SK-N-SH (cell line): ENCODE measurements around the gene ATRN.

ENCODE experiments used
- EP300 ChIP-seq, 2 experiments: IDR thresholded peaks; 2 replicates each; pipeline versions ENCODE4 v1.4.0 to v1.6.1; 2012; ENCODE audit warnings: borderline replicate concordance in 1 of 2, low read depth in 1 of 2, low read length in 1 of 2
- FOXM1 ChIP-seq: IDR thresholded peaks from 2 replicates; pipeline ENCODE4 v1.4.0; 2012; ENCODE audit warnings: low read depth, mild to moderate bottlenecking
- JUND ChIP-seq: IDR thresholded peaks from 2 replicates; pipeline ENCODE4 v1.4.0; 2012
- POLR2AphosphoS5 ChIP-seq: IDR thresholded peaks from 2 replicates; pipeline ENCODE4 v1.6.1; 2012; ENCODE audit warnings: low read depth, low read length
- RAD21 ChIP-seq: IDR thresholded peaks from 2 replicates; pipeline ENCODE4 v1.6.1; 2012; ENCODE audit warnings: mild to moderate bottlenecking, low read length
- RFX5 ChIP-seq: IDR thresholded peaks from 2 replicates; pipeline ENCODE4 v1.6.1; 2012; ENCODE audit warnings: mild to moderate bottlenecking, improper control_type of control experiment, low read length
- RXRA ChIP-seq: IDR thresholded peaks from 2 replicates; pipeline ENCODE4 v1.4.0; 2012; ENCODE audit warnings: low read depth, mild to moderate bottlenecking, borderline replicate concordance
- SMC3 ChIP-seq: IDR thresholded peaks from 2 replicates; pipeline ENCODE4 v1.6.1; 2012; ENCODE audit warnings: low read depth, low read length, improper control_type of control experiment
- TAF1 ChIP-seq: IDR thresholded peaks from 2 replicates; pipeline ENCODE4 v1.6.1; 2012; ENCODE audit warnings: low read depth, mild to moderate bottlenecking, low read length, moderate library complexity, borderline replicate concordance
- TCF12 ChIP-seq: IDR thresholded peaks from 2 replicates; pipeline ENCODE4 v1.4.0; 2012
- TF ChIP-seq, protein P1 (sequence below): fragments of 150-350 bp; IDR thresholded peaks from 2 replicates; pipeline ENCODE4 v1.6.1; 2017; ENCODE audit warnings: antibody characterized with exemption, low read length, low read depth, borderline replicate concordance
- TF ChIP-seq, protein P2 (sequence below): fragments of 200-600 bp; sonication (generic); IDR thresholded peaks from 2 replicates; pipeline ENCODE4 v1.6.1; 2017; ENCODE audit warnings: antibody characterized with exemption, mild to moderate bottlenecking, moderate library complexity
- TF ChIP-seq, protein P3 (sequence below): IDR thresholded peaks from 2 replicates; pipeline ENCODE4 v1.6.1; 2012; ENCODE audit warnings: mild to moderate bottlenecking, low read depth, low read length, moderate library complexity
- TF ChIP-seq, protein P4 (sequence below): IDR thresholded peaks from 2 replicates; pipeline ENCODE4 v1.4.0; 2012; ENCODE audit warnings: low read depth

DNA sequence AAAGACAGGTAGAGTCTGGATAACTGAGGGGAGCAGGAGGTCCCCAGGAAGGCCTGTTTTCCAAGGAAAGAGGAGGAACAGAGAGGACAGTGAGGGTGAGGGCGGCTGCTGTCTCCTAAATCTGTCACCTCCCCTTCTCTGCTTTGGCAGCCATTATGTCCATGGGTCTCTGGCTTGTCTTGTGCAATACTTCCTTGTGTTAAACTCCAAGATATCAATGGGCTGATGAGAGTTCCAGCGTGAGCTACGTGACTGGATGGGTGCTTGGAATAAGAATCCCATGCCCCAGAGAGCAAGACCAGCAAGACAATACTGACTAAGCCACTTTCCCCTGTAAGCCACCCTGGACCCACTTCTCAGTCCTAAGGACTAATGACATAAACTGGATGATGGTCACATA lies 37.1 kb upstream of the ATRN start:
- TF ChIP-seq, protein P1, sequence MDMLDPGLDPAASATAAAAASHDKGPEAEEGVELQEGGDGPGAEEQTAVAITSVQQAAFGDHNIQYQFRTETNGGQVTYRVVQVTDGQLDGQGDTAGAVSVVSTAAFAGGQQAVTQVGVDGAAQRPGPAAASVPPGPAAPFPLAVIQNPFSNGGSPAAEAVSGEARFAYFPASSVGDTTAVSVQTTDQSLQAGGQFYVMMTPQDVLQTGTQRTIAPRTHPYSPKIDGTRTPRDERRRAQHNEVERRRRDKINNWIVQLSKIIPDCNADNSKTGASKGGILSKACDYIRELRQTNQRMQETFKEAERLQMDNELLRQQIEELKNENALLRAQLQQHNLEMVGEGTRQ: no peak
- TF ChIP-seq JUND (no peak), TCF12 (no peak), RFX5 (no peak), POLR2AphosphoS5 (no peak), TAF1 (no peak), EP300 (IDR thresholded peaks at IDR 0.05; ENCODE audit: borderline replicate concordance in 1 of 2, low read depth in 1 of 2, low read length in 1 of 2) (no peak), RXRA (no peak), RAD21 (no peak), FOXM1 (no peak), SMC3 (no peak)
- TF ChIP-seq, protein P2, sequence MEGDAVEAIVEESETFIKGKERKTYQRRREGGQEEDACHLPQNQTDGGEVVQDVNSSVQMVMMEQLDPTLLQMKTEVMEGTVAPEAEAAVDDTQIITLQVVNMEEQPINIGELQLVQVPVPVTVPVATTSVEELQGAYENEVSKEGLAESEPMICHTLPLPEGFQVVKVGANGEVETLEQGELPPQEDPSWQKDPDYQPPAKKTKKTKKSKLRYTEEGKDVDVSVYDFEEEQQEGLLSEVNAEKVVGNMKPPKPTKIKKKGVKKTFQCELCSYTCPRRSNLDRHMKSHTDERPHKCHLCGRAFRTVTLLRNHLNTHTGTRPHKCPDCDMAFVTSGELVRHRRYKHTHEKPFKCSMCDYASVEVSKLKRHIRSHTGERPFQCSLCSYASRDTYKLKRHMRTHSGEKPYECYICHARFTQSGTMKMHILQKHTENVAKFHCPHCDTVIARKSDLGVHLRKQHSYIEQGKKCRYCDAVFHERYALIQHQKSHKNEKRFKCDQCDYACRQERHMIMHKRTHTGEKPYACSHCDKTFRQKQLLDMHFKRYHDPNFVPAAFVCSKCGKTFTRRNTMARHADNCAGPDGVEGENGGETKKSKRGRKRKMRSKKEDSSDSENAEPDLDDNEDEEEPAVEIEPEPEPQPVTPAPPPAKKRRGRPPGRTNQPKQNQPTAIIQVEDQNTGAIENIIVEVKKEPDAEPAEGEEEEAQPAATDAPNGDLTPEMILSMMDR: no peak
- TF ChIP-seq, protein P3, sequence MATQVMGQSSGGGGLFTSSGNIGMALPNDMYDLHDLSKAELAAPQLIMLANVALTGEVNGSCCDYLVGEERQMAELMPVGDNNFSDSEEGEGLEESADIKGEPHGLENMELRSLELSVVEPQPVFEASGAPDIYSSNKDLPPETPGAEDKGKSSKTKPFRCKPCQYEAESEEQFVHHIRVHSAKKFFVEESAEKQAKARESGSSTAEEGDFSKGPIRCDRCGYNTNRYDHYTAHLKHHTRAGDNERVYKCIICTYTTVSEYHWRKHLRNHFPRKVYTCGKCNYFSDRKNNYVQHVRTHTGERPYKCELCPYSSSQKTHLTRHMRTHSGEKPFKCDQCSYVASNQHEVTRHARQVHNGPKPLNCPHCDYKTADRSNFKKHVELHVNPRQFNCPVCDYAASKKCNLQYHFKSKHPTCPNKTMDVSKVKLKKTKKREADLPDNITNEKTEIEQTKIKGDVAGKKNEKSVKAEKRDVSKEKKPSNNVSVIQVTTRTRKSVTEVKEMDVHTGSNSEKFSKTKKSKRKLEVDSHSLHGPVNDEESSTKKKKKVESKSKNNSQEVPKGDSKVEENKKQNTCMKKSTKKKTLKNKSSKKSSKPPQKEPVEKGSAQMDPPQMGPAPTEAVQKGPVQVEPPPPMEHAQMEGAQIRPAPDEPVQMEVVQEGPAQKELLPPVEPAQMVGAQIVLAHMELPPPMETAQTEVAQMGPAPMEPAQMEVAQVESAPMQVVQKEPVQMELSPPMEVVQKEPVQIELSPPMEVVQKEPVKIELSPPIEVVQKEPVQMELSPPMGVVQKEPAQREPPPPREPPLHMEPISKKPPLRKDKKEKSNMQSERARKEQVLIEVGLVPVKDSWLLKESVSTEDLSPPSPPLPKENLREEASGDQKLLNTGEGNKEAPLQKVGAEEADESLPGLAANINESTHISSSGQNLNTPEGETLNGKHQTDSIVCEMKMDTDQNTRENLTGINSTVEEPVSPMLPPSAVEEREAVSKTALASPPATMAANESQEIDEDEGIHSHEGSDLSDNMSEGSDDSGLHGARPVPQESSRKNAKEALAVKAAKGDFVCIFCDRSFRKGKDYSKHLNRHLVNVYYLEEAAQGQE: no peak
- TF ChIP-seq, protein P4, sequence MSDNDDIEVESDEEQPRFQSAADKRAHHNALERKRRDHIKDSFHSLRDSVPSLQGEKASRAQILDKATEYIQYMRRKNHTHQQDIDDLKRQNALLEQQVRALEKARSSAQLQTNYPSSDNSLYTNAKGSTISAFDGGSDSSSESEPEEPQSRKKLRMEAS: no peak
